ENCODE results near the gene NAPA.

Gene NAPA

DNA sequence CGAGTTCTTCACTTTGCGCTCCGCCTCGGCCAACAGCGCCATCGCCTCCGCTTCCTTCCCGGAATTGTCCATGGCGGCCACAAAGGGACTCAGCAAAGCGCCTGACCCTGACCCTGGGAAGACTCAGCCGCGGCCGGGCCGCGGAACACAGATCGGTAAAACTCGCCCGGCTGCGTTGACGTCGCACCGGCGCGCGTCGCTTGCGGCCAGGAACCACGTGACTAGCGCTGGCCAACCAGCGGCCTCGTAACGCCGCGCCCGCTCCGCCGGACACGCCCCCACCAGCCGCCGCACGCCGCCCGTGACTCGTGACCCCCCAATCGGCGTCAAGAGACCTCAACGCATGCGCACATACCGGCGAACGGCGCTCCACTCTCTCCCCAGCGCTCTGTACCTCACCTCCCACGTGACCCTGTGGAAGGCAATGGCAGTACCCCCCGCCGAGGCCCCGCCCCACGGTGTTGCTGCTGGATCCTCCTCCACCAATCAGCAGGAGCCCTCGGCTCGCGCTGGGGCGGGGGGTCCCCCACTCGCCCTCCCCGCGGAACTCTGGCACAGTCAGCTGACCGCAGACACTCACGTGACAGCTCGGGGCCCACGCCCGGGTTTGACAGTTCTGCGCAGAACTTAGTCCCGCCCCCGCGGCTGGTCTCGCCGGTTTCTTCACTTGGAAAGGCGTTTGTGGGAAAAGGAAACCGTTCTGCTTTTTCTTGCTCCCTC is at the start of gene NAPA:
NAPA (minus strand) TSS at position 195 of the 720 bp plus-strand sequence; CDS start at position 72, 123 bp downstream.
- DNase-seq: peak; percentile 100

DNA sequence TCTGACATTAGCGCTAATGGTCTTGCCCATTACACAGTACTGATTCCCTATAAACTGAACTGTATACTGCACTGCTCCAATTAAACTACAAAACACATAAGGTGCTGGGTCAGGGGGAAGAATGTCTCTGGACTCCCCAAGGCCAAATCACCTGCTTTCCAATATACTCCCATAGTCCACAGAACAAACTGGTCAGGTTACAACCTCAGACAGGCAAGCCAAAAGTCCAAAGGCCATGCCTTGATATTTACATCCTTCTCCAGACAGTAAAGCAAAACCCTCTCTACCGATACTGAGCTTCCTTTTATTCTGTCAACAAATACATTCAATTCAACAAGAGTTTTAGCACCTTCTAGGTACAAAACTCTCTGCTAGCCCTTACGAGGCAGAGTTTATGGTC is 49.2 kb upstream of the NAPA start:
- no peak for DNase-seq

DNA sequence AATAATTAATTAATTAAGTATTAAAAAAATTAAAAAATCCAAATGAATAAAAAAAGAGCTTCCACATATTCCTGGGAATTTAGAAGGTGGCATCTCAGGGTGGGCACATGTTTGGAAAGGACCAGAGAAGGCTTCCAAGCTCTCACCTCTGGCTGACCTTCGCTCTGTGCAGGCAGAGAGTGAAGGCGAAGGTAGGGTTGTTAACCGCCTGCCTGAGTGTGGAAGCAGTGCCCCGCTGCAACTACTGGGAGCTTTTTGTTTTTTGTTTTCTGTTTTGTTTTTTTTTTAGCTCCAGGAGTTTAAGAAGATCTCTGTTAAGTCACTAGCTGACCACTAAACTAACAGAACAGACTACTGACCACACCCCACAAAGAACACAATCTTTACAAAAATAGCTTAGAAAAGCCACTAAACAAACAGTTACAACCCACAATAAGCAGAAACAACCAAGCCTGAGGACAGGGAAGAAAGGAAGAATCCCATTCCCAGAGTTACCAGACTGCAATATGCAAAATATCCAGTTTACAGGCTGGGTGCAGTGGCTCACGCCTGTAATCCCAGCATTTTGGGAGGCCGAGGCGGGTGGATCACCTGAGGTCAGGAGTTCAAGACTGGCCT is 46.7 kb upstream of the NAPA start:
- DNase-seq: no peak

DNA sequence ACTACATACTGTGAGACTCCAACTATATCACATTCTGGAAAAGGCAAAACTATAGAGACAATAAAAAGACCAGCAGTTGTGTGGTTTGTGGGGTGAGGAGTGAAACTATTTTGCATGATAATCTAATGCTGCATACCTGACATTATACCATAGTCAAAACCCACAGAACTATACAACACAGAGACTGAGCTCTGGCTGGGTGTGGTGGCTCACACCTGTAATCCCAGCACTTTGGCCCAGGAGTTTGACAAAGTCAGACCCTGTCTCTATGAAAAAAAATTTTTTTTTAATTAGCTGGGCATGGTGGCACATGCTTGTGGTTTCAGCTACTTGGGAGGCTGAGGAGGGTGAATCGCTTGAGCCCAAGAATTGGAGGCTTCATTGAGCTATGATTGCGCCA is 46.1 kb upstream of the NAPA start:
- no peak for DNase-seq

DNA sequence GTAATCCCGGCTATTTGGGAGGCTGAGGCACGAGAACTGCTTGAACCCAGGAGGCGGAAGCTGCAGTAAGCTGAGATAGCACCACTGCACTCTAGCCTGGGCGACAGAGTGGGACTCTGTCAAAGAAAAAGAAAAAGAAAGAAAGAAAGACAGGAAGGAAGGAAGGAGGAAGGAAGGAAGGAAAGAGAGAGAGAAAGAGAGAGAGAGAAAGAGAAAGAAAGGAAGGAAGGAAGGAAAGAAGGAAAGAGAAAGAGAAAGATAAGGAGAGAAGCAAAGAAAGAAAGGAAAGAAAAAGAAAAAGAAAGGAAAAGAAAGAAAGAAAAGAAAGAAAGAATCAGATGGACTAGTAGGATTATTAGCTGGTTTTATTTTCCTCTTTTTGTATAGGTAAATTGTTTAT is 35.3 kb upstream of the NAPA start:
- DNase-seq: no peak

DNA sequence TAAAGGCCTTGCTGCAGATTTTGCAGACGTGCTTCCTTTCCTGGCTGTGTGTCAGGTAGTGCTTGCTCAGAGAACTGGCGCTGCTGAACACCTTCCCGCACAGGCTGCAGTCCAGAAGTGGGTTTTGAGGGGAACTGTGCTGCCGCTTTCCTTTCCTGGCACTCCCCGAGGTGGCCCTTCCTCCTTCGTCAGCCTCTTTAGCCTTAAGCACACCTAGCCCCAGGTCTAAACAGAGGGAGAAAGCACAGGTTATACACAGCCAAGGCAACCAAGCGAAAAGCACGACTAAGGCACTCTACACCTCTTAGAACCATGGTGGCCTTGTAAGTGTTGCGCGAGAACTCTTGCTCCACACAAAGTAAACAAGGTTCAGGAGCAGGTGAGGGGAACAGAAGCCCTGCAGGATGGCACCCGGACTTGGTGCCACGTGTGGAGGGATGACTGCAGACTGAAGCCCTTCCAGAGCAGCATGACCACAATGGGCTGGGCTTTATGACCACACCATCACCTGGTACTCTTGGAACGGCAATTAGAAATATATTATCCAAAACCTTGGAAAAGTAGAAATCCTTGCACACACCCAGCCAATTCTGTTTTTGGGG is 34.5 kb upstream of the NAPA start:
- DNase-seq: no peak

DNA sequence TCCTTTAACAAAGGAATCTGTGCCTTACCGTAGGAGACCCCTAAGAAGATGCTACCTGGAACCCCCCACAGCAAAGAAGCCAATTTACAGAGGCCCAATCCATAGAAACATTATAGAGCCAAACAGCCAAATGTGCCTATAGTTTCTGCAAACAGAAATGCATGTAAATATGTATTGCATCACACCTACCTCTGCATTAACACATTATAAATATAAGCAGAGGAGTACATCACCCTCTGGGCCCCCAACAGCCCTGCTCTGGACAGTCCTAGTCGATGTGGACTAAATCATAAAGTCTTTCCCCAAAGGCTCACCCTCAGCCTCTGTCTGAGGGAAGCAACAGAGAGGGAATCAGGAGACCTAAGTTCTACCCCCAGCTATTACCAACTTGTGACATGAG is 32.3 kb upstream of the NAPA start:
- DNase-seq: no peak

DNA sequence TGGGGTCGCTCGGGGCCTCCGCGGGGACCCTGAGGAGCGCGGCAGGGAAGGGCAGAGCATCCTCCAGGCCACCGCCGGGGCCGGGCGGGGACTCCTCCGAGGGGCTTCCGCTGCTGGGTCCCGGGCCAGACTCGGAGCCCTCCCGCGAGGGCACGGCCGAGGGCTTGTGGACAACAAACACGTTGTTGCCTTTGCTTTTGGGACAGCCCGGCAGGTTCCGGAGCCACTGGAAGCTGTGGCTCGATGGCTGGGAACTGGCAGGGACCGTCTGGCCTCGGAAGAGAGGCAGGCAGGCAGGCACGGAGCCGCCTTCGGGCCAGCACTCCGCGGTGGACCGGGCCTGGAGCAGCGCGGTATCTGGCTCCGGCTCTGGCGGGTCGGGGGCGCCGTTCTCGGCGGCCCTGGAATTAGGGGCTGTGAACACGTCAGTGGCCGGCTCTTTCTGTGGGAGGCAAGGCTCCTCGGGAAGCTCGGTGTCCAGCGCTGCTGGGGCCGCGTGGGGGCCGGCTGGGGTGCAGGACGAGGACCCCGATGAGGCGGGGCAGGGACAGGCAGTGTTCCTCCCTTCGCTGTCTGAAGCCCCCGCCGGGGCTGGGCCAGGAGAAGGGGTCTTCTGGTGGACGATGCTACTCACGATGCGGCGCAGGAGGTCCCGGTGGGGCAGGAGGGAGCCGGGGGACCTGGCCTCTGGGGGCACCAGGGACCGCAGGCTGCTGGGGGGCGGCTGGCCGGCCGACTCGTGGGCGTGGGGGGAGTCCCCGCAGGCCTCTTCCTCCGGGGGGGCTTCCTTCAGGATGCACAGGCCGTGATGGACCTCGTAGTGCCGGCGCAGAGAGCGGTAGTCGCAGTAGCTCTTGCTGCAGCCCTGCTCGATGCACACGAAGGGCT is 30.4 kb upstream of the NAPA start:
- DNase-seq: peak; percentile 63

DNA sequence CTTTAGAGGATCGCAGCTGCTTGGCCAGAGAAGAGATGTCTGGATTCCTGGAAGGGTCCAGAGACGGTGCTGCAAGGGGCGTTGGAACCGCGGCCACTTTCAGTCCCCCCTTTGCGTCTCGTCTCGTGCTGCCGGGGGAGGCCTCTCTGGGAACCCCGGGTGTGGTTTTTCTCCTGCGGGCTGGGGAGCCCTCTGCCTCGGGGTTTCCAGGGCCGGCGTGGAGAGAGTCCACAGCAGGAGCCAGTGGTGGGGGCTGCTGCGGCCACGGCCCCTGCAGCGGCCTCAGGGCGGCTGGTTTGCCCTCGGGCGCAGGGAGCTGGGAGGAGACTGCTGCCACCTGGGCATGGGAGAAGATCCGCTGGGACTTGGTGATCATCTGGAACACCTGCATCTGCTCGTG is 29.6 kb upstream of the NAPA start:
- no peak for DNase-seq

DNA sequence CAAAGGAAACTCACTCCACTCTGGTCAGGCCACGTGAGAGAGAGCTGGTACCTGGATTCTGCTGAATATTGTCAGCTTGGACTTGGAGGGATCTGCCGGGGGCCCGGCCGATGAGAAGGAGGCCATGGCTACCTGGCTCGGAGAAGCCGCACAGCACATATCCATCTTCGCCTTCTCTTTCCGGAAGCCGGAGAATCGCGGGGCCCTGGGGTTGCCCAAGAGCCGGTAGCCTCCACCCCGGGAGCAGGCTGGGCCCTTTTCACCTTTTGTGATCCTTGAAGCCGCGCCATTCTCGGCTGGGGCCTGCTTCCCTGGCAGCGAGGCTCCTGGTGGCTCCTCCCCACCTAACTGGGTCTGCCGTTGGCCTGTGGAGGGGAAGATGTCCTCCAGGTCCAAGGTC is 29.2 kb upstream of the NAPA start:
- no peak for DNase-seq

DNA sequence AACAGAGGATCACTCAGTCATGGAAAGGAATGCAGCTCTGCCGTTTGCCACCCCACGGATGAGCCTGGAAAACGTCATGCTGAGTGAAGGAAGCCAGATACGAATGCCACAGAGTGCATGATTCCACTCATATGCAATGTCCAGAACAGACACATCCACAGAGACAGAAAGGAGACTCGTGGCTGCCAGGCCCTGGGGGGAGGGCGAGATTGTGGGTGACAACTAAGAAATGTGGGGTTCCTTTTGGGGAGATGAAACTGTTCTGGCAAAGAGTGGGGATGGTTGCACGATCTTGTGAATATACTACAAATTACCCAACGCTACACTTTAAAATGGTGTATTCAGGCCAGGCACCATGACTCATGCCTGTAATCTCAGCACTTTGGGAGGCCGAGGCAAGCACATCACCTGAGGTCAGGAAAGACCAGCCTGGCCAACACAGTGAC is 27.2 kb upstream of the NAPA start:
- DNase-seq: no peak

DNA sequence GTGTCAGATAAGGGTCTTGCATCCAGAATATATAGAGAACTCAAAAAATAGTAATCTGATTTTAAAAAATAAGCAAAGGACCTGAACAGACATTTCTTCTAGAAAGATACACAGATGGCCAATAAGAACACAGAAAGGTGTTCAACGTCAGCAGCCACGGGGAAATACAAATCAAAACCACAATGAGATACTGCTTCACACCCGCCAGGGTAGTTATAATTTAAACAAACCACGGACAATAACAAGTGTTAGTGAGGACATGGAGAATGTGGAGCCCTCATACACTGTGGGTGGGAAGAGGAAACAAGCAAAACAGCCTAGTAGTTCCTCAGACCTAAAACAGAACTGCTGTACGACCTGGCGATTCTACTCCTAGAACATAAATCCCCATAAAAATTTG is 26.7 kb upstream of the NAPA start:
- no peak for DNase-seq

DNA sequence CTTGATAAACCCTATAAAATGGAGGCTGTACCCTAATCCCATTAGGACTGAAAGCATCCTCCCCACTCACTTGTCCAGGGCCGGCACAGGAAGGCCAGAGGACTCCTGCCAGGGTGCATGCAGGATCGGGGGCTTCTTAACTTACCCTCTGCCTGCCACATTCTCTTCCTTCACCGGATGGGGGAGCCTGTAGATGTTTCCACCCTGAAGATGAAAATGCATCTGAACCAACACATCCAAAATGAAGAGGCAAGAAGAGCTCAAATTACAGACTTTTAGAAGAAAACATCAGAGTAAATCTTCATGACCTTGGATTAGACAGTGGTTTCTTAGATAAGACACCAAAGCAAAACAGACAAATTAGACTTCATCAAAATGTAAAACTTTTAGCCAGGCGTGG is 25.9 kb upstream of the NAPA start:
- DNase-seq: no peak

DNA sequence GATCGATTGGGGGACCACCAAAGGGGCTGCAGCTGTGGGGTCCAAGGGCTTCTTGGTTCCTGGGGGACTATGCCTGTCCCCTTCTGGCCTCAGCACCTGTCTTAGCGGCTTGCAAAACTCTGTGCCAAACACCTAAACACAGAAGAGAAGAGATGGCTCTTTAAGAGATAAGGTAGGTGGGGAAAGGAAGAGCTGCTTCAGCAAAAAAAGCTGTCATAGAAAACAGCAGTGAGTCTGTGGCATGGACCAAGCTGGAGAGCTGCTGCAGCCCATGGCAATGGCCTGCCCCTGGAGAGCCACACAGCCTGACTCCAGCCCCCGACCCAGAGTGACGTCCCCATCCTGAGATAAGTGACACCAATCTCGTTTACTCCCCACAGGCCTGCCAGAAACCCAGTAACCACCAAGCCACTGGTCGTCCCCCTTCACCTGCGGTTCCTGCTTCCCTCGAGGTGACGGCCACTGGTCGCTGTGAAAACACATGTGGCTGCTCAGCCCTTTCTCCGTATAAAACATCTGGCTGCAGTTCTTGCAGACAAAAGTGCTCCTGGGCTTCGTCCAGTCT is 25.0 kb upstream of the NAPA start:
- DNase-seq: no peak

DNA sequence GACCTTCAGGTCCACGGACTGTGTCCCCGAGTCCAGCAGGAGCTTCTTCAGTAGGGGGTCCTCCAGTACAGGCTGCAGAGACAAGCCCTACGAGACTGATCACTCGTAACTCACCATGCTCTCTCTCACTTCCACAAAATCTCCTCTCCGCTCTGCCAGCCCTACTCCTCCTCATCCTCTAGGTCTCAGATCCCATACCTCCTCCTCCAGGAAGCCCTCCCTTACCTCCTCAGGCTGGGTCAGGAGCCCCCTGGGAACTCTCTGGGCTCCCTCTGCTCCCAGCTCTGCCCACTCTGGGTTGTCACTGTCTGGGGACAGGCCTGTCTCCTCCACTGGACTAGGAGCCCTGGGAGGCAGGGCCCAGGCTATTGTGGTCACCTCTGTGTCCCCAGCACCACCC is 23.9 kb upstream of the NAPA start:
- DNase-seq: no peak

DNA sequence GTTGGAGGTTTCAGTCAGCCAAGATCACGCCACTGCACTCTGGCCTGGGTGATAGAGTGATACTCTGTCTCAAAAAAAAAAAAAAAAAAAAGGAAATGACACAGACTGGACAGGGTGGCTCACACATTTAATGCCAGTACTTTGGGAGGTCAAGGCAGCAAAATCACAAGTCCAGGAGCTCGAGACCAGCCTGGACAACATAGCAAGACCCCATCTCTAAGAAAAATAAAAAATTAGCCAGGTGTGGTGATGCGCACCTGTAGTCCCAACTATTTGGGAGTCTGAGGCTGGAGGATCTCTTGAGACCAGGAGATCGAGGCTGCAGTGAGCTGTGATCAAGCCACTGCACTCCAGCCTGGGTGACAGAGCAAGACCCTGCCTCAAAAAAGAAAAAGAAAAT is 22.6 kb upstream of the NAPA start:
- no peak for DNase-seq

DNA sequence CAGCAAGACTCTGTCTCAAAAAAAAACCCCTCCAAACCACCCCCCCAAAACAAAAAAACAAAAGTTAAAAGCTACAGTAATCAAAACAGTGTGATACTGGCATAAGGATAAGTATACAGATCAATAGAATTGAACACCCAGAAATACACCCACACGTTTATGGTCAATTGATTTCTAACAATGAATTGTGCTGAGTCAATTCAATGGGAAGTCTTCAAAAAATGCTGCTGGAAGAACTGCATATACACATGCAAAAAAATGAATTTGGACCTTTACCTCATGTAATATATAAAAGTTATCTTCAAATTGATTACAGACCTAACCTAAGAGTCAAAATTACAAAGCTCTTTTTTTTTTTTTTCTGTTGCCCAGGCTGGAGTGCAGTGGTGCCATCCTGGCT is 19.8 kb upstream of the NAPA start:
- no peak for DNase-seq

DNA sequence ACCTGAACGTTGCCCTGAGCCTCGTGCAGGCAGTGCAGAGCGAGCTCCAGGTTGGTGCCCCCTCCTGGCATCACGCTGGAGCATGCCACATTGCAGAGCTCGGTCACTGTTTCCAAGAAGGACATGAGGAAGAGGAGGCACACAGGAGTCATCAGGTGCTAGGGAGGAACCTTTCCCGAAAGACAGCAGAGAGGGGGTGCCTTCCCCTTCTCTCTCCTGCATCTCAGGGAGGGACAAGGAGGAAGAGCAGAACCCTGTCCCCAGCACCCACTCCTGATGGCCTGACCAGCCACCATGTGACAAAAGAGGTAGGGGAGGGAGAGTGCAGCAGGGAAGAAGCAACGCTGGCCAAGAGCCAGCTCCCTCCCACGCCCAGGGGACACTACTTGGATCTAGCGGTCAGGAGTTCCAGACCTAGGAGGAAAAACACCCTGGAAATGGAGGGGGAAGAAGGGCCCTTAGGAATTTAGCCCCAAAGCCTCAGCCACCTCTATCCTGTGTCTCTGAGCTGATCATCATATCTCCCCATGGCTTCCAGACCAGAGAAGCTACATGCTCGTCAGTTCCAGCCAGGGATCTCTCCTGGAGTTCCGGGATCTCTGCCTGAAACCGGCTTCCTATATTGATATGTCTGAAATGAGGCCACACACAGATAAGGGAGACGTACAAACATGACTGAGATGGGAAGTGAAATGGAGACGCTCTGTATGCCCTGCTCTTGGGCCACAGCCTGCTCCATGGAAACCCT is 17.0 kb upstream of the NAPA start:
- DNase-seq: no peak

DNA sequence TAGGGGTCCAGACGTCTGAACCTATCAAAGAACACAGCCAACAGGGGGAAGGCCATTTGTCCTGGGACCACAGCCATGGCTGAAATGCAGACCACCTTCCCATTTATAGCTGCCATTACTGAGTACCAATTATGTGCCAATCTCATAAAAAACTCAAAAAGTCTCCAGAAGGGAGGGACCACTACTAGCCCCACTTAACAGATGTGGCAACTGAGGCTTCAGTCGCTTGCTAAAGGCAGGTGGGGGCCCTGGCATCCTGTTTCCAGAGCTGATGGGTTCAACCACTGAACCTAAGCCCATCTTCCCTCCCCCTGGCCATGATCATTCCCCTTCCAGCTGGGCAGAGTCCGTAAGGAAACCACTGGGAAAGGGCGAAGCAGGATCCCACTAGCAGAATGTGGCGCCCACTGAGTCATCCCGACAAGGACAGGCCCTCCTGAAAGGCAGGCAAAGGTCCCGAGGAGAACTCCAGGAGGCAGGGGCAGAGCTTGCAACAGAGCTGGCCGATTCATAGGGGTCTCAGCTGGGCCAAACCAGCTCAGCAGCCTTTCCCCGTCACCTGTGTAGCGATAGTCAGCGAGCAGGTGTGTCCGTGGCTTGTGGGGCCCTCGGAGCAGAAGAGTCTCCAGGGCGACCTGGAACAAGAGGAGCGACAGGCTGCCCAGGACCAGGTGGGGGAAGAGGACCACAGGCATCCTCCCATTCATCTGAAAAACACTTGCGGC is 14.3 kb upstream of the NAPA start:
- no peak for DNase-seq

DNA sequence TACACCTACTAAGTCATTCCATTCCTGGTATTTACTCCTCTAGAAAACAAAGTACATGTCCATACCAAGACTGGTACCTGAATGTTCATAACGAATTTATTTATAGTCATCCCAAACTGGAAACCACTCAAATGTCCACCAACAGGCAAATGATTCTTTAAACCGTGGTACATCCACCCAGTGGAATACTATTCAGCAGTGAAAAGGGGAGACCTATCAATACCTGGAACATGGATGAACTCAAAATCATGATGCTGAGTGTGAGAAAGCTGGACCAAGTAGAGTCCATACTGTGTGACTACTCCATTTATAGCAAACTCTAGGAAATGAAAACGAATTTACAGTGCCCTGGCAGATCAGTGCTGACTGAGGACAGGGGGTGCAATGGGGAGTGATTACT is 11.9 kb upstream of the NAPA start:
- no peak for DNase-seq

DNA sequence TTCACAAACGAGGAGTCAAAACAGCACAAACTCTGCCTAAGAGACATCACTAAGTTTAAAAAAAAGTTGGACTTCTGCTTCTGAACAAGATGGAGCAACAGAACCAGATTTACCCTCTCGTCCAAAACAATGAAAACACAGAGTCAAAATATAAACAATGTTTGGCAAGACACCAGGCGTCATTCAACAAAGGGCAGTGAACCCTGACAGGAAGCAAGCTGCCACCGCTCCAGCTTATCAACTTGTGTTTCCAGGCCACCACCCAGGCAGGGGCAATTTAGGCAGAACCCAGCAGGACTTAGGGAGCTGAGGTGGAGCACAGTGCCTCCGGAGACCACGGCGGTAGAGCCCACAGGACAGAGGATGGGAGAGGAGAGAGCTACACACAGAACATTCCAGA is 8.6 kb upstream of the NAPA start:
- no peak for DNase-seq
